GM08714 (cell line): ENCODE data around the gene SPACA5.
"Not testable (repeated sequence)": the region's sequence is repeated elsewhere in the genome, so short reads cannot be mapped to it uniquely, and the experiment has no call there.

Source experiments
- H3K4me3 ChIP-seq: fragments of 200-500 bp; sonication (Bioruptor generic); 2 replicates; pipeline ENCODE4 v1.5.1; 2014; ENCODE audit warnings: mild to moderate bottlenecking, low read length, inconsistent platforms
- ZNF274 ChIP-seq: IDR thresholded peaks from 2 replicates; pipeline ENCODE4 v1.6.1; 2012; ENCODE audit warnings: mild to moderate bottlenecking, low read depth, low read length

SPACA5 gene

DNA sequence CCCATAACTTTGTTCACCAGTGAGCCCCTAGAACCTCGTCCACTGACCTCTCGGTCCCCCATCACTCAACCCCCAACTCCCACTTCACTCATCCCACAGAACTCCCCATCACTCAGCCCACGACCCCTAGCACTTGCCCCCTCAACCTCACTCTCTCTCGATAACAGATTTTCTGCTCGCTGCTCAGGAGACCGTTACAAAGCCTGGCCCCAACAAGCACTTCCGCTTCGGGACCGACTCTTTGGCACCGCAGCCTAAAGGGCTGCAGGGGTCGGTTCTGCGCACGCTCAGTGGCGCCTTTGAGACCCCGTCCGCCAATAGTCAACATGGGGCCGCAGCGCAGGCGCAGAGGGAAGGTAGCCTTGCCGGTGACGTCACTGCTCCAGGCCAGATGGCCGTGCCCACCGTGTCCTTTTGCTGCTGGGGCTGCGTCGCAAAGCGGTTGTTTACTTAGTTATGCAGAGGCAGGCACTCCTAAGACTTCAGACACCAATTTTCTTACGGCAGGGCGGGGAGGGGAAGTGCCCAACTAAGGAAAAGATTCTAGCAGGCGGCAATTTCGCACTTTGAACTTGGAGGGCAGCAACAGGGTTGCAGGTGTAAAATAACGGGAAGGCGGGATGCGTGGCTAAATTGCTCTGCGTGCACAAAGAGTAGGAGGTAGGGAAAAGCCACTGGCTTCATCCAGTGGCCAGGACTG lies 2.9 kb upstream of the SPACA5 start, which contains the start of gene ZNF182:
ZNF182 (minus strand) TSS at position 232 of the 700 bp plus-strand sequence. CDS start 1,380 bp downstream, outside the sequence.
- H3K4me3 ChIP-seq: peak within 1 kb of the TSS; percentile 72
- no peak for TF ChIP-seq ZNF274

DNA sequence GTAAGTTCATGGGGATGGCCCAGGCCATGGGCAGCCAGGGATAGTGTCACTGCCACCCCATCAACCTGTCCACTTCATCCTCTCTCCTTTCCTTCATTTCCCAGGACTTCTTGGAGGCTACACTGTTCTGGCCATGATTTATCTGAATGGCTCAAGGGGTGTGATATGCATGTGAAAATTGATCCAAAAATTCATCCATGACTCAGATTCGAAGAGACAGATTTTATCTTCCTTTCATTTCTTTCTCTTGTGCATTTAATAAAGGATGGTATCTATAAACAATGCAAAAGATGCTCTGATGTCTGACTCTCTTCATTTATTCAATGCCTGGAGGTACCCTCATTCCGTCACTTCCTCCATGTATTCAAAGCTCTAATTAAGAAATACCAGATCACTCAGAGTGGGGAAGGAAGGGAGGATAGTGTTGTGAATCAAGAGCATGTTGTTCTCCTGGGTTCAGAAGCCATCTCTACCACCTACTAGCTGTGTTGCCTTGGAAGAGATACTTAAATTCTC lies 2.7 kb downstream of the SPACA5 start:
- H3K4me3 ChIP-seq: not testable (repeated sequence)

DNA sequence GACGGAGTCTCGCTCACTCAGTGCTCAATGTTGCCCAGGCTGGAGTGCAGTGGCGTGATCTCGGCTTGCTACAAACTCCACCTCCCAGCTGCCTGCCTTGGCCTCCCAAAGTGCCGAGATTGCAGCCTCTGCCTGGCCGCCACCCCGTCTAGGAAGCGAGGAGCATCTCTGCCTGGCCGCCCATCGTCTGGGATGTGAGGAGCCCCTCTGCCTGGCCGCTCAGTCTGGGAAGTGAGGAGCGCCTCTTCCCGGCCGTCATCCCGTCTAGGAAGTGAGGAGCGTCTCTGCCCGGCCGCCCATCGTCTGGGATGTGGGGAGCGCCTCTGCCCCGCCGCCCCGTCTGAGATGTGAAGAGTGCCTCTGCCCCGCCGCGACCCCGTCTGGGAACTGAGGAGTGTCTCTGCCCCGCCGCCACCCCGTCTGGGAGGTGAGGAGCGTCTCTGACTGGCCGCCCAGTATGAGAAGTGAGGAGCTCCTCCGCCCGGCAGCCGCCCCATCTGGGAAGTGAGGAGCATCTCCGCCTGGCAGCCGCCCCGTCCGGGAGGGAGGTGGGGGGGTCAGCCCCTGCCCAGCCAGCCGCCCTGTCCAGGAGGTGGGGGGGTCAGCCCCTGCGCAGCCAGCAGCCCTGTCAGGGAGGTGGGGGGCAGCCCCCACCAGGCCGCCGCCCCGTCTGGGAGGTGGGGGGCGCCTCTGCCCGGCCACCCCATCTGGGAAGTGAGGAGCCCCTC lies 10.0 kb downstream of the SPACA5 start:
- not testable (repeated sequence) for H3K4me3 ChIP-seq

DNA sequence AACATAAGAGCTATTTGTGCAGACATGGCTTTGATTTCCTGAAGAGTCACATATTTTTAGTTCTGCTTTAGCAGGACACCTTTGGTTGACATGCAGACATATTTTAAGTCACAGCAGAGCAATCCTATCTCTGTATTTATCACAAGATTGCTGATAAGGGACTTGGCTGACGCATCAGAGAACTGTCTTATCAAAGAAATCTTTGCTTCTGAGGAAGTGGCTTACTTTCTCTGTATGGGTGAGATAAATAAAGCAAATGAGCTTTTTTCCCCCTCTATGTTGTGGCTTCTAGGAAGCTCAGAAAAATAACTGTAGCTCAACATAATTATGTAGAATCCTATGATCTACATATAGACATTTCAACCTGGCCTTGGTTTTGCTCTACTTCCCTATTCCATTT lies 13.1 kb downstream of the SPACA5 start:
- H3K4me3 ChIP-seq: not testable (repeated sequence)

DNA sequence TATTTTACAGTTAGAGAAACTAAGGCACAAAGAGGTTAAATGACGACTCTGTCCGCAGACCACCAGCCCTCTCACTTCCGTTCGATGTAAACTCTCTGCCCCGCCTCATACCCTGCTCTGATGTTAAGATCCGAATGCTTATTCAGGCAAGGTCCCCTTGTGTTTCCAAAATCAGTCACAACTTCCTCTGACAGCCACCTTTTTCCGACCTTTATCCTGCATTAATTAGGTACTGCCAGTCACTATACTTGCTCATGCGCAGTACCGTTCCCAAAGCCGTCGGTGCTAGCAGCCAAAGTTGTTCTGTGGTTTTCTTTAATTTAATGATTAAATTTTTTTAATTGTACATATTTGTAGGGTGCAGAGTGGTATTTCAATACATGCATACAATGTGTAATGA lies 13.7 kb downstream of the SPACA5 start:
- not testable (repeated sequence) for H3K4me3 ChIP-seq

DNA sequence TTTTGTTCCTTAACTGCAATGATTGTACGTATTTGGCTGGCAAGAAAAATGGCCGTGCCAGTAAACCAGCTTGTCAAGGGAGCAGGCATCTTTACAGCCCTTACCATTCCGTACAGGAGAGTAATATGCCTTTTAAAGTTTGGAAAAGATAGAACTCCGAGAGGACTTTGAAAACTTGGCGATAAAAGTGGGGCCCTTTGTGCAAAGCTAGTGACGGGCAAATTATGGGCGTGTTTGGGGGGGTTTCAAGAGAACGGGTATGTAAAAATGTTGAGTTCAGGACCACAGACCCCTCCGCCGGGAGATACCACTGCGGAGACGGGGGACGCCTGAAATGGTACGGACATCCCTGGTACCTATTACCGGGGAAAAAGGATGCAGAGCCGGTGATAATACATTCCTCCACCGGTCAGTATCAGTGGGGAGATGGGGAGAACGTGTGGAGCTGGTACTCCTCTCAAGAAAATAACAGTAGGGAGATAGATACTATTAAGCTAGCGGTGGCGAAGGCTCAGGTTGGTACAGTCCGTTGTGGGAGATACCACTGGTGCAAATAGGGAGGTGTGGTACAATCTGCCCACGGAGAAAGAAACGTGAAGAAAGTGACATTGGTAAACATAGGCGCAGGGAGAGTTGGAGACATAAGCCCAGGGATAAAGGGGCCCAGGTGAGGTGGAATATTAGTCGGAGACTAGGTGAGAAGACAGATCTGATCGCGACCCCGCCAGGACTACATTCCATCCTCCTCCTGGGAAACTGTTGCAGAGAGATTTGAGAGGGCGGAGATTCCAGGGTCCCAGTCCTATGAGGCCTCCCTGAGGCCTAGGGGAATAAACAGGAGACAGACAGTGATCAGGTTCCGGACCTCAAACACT lies 14.5 kb downstream of the SPACA5 start:
- no peak for TF ChIP-seq ZNF274
- H3K4me3 ChIP-seq: peak overlapping the region; percentile 63

DNA sequence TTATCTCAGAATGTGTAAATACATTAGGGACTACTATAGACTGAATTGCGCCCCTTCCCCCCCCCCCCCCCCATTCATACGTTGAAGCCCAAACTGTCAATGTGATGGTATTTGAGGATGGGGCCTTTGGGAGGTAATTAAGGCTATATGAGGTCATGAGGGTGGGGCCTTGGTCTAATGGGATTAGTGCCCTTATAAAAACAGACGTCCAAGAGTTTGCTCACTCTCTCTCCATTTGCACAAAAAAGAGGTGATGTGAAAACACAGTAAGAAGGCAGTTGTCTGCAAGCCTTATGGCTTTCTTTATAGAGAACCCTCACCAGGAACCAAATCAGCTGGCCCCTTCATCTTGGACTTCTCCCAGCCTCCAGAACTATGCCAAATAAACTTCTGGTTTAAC lies 15.3 kb downstream of the SPACA5 start:
- H3K4me3 ChIP-seq: no peak overlapping the region
- no peak for TF ChIP-seq ZNF274

DNA sequence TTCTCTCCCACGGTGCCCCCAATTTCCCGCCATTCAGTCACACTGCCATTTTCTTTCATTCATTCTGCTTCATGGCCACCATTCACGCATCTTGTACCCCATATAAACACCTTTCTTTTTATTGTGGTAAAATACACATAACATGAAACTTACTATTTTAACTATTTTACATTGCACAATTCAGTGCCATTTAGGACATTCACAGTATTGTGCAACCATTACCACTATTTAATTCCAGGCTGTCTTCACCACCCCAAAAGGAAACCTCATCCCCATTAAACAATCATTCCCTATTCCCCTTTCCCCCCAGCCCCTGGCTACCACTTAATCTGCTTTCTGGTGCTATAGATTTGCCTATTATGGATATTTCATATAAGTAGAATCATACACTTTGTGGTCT lies 15.9 kb downstream of the SPACA5 start:
- TF ChIP-seq ZNF274: no peak
- H3K4me3 ChIP-seq: no peak overlapping the region

DNA sequence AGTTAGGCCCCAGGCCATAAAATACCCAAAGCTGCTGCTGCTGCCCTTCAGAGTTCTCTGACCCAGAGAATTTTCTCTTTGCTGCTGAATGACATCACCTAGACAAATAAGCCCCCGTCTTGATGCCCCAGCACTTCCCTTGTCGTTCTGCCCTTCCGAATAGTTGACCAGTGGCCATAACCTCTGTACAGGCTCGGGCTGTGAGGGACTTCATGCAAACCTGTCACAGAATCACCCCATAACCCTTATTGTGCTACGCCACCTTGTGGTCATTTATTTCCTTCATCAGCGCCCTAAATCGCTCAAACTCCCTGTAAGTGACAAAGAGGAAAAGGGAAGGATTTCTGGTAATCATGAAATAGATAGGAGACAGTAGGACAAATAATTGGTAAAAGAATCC lies 18.8 kb downstream of the SPACA5 start:
- no peak for TF ChIP-seq ZNF274
- H3K4me3 ChIP-seq: no peak overlapping the region

DNA sequence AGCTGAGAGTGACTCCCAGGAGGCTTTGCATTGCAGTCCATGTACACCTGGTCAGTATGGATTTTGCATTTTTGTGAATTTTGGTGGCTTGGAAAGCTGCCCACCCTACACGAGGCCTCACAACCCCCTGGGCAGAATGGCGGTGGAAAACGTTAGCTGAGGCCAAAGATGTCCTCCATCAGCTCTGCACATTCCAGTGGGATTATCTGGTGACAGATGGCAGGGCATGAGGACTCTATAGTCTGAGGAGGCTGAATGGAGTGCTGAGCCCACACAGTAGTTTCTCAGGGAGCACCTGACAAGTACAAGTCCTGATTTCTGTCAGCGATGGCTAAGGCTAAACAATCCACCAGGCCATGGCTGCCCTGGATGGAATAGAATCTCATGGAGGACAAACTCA lies 20.8 kb downstream of the SPACA5 start:
- not testable (repeated sequence) for H3K4me3 ChIP-seq

DNA sequence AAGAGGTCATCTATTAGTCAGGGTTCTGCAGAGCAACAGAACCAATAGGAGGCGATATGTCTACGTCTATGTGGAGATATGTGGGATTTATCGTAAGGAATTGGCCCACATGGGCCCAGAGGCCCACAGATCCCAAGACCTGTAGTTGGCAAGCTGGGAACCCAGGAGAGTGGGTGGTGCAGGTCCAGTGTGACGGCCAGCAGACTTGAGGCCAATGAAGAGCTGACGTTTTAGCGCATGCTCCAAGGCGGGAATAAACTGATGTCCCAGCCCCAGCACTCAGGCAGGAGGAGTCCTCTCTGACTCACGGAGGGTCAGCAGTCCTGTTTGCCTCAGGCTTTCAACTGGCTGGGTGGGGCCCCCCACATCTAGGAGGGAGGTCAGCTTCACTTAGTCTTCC lies 21.3 kb downstream of the SPACA5 start:
- H3K4me3 ChIP-seq: no peak overlapping the region
- no peak for TF ChIP-seq ZNF274

DNA sequence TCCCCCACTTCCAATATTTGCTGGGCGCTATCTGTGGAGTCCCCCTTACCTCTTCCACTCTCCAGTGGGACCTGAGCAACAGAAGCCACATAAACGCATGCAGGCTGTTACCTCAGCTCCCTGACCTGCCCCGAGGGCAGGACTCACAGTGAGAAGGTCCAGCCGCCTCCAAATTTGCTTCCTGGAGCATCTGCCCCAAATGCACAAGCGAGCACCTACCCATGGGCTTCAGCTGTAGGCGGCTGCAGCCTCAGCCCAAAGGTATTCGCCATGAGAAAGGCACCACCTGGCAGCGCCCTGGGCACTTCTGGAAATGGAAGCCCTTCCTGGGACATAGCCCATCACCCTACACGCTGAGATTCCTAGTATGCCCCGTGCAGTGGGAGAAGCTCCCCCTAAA lies 23.4 kb downstream of the SPACA5 start:
- H3K4me3 ChIP-seq: no peak overlapping the region
- no peak for TF ChIP-seq ZNF274

DNA sequence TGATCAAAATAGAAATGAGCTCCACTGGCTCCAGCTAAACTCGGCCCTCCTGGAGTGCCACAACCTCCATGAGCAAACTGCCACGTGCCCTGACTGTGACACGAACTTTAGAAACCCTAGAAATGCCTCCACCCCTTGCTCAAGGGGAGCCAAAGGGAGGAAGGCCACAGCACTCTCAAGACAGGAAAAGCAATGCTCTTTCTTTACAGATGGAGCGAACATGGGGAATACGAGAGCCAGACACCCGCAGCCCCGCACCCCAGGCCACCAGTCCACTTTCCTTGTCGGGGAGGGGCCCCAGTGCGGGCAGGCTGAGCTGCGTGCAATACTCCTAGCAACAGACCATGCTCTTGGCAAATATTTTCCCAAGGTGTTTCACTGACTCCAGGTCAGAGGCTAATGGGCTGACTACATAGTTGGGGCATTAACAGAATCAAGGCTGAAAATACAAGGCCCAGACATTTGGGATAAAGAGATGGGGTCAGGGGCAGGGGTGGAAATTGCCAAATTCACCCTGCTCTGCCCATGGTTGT lies 23.9 kb downstream of the SPACA5 start:
- not testable (repeated sequence) for H3K4me3 ChIP-seq

DNA sequence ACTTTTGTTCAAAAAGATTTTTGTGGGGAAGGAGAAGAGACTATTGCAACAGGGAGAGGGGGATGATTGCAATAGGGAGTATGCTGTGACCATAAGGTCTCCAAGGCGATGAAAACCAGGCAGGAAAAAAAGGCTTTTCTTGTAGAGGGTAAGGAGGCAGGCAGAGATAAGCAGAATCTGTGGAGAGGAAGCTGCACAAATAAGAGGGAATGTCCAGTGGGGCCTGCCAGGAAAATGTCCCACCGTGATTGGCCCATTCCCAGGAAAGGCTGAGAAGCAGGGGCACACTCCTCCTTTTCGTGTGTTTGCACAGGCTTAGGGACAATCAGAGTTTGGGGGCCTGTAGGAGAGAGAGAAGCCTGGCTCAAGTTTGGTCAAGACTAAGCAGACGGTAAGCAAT lies 29.1 kb downstream of the SPACA5 start:
- no peak overlapping the region for H3K4me3 ChIP-seq
- TF ChIP-seq ZNF274: no peak

DNA sequence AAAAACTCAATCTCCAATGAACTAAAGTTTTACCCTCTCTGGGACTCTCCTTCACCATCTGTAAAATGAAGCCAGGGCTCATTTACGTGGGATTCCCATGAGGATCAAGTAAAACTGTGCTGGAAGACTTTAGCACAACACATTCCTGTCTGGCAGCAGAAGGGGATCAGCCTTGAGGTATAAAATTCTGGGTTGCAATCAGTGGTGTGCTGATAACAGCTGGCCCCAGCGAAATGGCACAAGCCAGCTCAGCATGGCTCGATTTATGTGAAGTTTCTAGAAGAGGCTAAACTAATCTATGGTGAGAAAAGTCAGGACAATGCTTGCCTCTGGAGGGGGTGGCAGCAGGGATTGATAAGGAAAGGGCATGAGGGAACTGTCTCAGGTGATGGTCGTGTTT lies 36.3 kb downstream of the SPACA5 start:
- no peak for TF ChIP-seq ZNF274
- H3K4me3 ChIP-seq: no peak overlapping the region
